Measurements from ENCODE around the gene VPS13A.

The VPS13A gene

DNA sequence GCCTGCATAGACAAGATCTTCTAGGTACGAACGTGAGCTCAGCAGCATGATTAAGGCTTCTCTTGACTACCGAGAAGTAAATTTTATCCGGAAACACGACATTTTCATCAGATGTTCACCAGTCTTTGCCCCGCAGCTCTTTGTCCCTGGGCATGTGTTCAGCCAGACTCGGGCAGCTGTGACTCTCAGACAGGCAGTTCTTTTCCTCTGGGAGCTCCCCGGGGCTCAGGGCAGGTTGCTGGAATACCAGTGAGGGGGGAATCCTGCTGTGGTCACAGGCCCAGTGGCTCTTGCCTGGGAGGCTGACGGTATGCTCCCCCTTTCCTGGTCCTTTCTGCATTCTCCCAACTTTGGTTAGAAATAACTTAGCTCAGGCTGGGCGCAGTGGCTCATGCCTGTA, 284.7 kb downstream of the VPS13A start:
- DNase-seq = no peak

DNA sequence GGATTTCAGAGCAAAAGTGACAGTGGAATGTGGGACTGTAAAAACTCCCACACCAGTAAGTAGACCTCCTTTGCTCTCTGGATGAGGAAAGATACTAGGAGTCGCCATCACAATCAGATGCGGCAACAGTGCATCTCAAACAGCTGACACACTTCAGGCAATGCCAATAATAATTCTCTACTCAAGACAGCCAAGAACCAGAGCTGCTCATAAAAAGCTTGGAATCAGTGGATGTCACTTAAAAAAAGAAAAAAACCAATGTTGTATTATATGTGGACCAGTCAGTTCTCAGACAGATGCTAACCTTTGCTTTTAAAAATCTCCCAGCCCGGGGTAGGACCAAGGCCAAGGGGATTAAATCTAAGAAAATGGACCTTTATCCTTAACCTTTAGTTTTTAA, 285.8 kb downstream of the VPS13A start:
- DNase-seq = no peak

DNA sequence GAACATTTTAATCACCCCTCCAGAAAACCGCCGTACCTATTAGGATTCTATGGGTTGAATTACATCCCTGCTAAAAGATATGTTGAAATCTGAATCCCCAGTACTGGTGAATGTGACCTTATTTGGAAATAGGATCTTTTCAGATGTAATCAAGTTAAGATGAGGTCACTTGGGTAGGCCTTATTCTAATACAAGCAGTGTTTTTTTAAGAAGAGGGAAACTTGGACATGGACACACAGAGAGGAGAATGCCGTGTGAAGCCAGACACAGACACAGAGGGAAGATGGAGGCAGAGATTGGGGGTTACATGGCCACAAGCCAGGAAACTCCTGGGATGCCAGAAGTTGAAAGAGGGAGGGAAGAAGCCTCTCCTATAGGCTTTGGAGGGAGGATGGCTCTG, 287.3 kb downstream of the VPS13A start:
- DNase-seq = no peak

DNA sequence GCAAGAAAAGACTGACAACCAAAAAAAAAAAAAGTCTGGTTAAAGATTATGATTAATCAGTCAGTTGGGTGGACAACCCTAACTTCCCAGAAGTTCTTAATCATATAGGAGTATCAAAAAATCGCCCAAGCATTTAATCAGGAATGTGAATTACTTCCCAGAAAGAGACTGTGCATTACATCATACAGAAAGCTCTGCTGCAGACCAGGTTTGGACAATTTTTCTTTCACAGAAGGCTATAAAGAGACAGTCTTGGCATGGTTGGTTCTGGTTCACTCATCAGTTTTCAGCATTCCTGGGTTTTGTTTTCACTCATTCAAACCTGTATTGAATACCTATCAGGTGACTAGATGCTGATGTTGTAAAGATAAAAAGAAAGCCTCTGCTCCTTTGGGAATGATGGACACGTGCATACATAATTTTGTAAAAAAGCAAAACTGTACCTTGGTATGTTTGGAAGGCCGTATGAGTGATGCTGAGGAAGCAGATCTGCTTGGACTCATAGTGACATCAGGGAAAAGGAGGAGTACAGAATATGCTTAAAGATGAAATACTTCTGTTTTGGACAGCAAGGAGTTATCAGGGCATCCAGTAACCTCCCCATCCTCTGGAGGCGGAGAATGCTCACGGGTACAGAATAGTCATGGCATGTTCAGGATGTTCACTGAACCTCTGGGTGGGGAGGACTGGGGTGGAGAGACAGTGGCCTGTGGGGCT, 292.3 kb downstream of the VPS13A start:
- DNase-seq = no peak

Measured in NCI-H82 (cell line).